GM19397 (cell line): ENCODE measurements around the gene GALNT10.

Experiments used
- ATAC-seq: cut with Tn5 transposase; IDR thresholded peaks from one replicate; pipeline ENCODE4 v1.9.1; 2021; ENCODE audit warnings: mild to moderate bottlenecking, moderate library complexity; ENCODE audit not compliant: unreplicated experiment

GALNT10 gene

GRCh38 chr5:154400678-154401077, 210.1 kb downstream of the GALNT10 start:
- ATAC-seq: no peak

DNA sequence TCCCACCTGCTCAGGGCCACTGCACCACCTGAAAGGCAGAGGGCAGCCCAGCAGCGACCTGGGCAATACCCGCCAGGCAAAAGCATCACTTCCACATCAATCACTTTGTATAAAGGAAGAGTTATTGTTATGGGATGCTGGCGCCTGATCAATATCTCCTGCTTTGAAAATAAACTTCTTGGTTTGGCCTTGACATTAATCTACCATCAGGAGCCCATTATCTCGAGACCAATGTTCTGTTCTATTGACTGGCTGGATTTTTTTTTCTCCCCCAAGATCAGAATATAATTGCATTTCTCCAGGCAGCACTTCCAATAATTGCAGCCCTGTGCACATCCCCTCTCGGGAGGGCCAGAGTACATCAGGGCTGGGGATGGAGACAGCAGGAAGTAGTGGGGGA, 210.8 kb downstream of the GALNT10 start:
- no peak for ATAC-seq

DNA sequence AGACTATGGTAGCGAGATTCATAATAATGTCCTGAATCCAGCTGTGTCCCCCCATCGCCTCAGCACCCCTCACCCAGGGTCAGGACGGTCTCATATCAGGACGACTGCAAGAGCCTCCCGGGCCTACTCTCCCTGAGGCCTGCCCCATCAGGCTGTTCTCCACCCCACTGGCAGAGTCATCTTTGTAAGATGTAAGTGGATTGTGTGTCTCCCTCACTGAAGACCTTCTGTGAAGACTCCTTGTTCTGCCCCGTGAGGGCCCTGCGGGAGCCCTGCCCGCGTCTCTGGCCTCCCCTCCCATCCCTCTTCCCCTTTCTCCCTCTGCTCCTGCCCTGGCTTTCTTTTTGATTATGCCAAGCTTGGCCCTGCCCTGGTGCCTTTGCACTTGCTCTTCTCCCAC, 211.4 kb downstream of the GALNT10 start:
- no peak for ATAC-seq

GRCh38 chr5:154402611-154403010, 212.1 kb downstream of the GALNT10 start:
- ATAC-seq: no peak

DNA sequence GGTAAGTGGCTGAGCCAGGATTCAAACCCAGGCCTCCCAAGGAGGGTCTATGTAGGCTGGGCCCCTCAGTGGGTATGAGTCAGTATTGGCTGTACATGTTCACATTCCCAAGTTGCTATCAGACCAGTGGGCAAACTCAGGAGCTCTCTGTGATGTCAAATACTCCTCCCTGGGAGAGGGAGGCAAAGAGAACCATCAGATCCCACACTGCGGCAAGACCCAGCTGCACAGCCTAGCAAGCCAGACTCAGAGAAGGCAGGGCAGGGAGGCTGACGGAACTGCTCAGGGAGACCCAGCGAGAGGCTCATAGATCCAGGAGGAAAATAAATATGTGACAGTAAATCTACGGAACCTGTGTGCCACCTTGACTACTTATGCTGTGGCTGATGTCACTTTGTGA, 212.7 kb downstream of the GALNT10 start:
- no peak for ATAC-seq

GRCh38 chr5:154403776-154404387, 213.3 kb downstream of the GALNT10 start:
- ATAC-seq: no peak

DNA sequence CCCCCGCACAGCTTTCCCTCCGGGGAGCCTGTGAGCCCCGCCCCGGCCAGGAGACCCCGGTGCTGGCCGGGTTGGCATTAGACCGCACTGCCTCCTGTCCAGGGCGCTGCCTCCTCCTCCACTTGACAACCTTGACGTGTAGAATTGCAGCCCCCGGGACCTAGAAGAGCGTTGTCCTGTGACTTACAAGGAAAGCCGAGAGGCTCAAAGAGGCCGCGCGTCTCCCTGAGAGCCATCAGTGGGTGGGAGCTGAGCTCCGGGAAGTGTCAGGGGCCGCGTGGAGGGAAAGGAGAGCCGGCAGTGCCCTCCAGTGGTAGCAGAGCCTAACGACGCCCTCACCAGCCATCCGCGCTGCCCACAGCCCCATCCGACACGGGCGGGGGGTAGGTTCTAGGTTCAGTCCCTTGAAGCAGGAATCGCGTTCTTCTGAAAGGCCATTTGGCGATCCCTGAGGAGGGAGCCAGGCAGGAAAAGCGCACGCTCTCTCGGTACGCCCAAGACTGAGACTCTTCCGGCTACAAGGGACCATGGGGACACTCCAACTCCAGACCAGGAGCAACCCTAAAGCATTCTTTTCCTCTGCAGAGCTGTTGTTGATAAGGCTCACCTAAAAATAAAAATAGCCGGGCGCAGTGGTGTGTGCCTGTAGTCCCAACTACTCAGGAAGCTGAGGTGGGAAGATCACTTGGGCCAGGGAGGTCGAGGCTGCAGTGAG, 214.7 kb downstream of the GALNT10 start:
- ATAC-seq: peak; percentile 96

DNA sequence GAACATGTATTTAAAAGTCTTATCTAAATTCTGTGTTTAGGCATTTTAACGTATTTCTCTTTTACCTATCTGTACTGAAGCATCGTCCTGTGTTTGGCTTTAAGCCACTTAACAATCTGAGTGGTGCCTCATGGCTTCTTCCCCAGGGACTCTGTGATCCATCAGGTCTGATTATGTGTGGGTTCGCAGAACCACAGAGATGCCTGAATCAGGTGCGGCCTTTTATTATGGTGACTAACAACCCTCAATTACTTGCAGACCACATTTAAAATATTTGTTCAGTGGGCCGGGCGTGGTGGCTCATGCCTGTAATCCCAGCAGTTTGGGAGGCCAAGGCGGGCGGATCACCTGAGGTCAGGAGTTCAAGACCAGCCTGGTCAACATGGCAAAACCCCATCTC, 215.7 kb downstream of the GALNT10 start:
- ATAC-seq: no peak

DNA sequence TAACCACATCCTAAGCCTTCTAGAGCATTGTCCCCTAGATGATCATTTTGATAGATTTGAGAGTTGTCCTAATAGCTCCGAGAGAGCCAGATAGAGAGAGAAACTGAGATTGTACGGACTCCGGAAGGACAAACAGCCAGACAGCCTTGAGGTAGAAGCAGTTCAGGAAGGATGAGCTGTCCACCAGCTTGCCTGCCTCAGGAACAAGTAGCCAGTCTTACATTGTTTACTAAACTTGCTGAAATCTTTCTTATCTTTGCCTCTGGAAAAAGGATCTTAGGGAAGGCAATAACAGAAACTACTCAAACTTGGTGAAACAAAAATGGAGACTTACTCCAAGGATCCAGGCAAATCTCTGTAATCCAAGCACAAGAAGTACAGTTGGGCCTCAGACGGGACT, 216.3 kb downstream of the GALNT10 start:
- no peak for ATAC-seq

GRCh38 chr5:154408811-154409210, 218.3 kb downstream of the GALNT10 start:
- ATAC-seq: no peak

DNA sequence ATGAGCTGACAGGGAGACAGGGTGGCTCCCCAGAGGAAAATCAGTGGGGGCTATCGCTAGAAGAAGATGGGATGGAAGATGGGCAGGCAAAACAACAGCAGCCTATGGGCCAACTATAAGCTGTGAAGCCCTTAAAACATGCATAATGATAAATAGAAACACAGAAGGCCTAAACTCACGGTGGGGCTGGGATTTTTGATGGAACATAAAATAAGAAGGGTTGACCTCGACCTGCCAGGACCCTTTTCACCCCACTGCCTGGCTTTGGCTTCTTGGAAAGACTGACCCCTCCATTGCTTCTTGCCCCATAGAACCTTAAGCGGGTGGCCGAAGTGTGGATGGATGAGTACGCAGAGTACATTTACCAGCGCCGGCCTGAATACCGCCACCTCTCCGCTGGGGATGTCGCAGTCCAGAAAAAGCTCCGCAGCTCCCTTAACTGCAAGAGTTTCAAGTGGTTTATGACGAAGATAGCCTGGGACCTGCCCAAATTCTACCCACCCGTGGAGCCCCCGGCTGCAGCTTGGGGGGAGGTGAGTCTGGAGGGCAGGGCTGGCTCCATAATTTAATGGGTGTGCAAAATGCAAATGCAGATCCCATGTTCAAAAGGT, 218.8 kb downstream of the GALNT10 start:
- no peak for ATAC-seq

DNA sequence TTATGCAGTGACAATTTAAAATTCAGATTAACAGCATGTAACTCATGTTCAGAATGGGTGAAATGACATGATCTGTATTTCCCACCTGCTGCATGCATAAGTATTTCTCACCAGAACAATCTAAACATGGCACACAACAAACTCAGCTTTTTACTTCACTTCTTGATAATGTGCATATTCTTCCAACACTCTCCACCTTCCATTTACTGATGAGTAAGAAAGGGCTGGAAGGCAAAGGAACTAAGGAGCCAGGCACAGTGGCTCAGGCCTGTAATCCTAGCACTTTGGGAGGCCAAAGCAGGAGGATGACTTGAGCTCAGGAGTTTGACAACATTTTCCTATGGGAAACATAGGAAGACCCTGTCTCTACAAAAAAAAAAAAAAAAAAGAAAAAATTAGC, 219.5 kb downstream of the GALNT10 start:
- ATAC-seq: no peak

DNA sequence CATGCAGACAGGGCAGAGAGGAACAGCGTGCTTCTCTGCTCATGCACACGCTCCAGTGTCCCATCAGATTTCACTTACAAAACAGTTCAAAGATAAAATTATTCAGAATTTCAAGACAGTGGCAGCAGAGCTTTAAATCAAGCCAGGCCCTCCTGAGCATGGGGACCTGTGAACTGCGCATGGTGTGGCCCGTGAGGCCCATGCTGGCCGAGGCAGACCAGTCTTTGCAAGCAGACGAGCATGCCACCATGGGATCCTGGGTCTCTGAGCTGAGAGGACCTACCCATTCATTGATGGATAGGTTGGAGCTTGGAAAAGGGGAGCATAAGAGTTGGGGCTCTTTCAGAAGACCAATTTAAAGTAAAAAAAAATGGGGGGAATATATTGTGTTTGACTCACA, 220.3 kb downstream of the GALNT10 start:
- ATAC-seq: no peak

- no peak for ATAC-seq
Measured at GRCh38 chr5:154411338-154411737, 220.8 kb downstream of the GALNT10 start.

GRCh38 chr5:154412316-154412715, 221.8 kb downstream of the GALNT10 start:
- no peak for ATAC-seq

DNA sequence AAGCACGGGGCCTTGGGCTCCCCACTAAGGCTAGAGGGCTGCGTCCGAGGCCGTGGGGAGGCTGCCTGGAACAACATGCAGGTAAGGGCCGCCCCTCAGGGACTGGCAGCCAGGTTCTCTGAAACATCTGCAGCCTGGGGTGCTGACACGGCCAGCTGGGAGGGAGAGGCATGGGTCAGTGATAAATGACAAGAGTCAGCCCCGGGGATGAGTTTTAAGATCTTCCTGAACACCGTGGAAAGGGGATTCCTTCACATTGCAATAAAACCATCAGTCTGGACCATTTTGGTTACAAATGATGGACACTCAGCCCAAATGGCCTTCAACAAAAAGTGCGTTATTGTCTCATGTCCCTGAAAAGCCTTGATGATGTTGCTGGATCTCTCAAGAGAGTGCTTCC, 222.4 kb downstream of the GALNT10 start:
- ATAC-seq: no peak

DNA sequence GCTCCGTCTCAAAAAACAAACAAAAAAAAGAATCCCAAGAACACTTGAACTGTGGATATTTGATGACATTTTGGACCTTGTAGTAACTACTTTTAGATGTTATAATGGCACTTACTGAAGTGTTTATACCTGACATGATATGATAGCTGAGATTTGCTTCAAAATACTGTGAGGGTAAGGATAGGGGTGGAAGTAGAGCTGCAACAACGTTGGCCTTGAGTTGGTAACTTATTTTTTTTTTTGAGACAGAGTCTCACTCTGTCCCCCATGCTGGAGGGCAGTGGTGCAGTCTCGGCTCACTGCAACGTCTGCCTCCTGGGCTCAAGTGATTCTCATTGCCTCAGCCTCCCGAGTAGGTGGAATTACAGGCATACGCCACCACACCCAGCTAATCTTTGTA, 224.6 kb downstream of the GALNT10 start:
- no peak for ATAC-seq

DNA sequence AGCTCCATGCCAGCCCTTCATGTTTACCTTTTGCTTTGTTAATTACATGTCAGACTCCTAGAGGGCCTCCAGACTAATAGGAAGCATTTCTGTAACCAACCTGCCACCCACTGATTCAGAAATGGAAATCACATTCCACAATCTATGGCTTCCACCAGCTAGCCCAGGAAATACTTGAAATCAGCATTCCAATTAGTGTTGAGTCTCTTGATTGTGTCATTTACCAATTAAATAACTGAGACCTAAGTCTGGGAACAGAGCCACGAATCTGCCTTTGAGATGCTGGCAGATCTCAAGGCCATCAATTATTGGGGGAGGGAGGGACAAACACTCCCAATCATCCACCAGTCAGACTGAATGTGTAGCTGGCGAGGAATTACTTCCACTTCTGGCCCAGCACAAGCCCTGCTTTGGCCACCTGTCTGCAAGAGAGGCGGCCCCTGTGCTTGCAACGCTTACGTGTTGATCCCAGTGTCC, 227.8 kb downstream of the GALNT10 start:
- no peak for ATAC-seq

DNA sequence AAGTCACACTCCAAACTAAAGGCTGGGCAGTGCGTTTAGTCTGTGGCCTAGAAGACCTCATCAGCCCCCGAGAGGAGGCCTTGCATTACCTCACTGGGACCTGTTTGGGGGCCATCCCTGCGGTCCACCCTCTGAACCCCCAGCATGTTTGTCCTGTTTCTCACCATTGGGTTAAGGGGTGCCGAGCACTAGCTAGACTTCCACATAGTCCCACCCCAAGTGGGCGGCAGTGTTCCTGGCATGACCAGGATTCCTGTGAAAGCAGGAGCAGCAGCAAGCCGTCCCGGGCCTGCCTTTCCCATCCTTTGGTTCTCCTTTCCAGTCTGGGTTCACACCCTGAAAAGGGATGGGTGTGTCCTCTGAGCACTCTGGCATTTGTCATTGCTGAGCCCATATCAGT, 228.7 kb downstream of the GALNT10 start:
- ATAC-seq: no peak

GRCh38 chr5:154421868-154422267, 231.3 kb downstream of the GALNT10 start:
- ATAC-seq: no peak

DNA sequence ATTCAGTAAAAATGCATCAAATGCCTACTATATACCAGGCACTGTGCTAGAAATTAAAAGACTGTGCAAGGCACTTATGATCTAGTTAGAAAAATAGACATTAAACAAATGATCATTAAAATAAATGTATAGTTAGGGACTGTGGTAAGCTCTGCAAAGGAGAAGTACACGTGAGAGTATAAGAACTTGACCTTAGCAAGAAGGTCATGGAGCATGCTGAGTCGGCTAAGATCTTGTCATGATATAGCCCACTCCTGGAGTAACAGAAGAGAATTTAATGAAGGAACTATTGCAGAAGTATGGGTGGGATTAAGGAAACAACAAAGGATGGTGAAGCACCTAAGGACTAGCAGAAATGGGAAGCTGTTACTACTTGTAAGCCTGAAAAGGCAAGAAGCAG, 231.8 kb downstream of the GALNT10 start:
- no peak for ATAC-seq

DNA sequence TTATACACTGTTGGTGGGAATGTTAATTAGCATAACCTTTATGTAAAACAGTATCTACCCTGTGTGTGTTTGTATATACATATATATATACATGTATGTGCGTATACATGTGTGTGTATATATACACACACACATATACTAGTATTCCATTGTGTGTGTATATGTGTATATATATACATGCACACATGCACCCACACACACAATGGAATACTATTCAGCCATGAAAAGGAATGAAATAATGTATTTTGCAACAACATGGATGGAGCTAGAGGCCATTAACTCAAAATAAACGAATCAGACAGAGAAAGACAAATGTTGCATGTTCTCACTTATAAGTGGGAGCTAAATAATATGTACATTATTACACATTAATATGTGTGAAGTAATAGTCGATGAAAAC, 237.7 kb downstream of the GALNT10 start:
- ATAC-seq: no peak
